ENCODE measurements around the gene IQGAP2.
A peak's percentile ranks its signal among the peaks of the same experiment; 100 is the strongest.
"Not testable (repeated sequence)": the region's sequence is repeated elsewhere in the genome, so short reads cannot be mapped to it uniquely, and the experiment has no call there.

Gene IQGAP2

DNA sequence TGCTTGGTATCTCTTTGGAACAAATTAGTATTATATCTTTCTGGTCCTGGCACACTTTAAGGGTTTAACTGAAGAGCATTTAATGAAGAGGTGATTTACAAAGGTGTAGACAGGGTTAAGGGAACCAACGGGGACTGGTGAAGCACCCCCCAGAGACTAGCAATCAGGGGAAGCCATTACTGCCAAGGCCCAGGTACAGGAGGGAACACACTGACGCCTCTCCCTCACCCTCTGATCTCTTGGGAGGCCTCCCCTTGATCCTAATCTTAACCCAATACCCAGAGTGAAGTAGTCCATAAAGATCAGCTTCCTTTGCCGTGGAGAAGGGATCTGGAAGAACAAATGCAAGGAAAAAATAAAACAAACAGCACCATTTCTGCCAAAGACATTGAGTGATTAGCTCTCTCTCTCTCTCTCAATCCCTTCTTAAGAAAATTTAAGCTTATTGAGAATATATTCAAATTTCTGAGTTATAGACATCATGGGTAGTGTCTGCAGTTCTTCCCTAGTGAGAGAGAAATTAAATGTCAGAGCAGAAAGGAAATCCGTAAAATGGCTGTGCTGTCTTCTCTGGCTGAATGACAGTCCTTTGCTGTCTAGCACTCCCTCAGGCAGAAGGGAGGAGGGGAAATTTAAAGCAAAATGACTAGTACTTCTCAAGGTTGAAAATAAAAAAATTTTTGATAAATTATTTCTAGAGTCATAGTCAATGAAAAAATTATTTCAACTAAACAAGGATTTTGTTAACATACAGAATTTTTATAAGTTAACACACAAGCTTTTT is 332.9 kb downstream of the IQGAP2 start:
- Histone ChIP-seq H3K4me3 (ENCODE audit: low read length) (no peak overlapping the region), H3K4me1 (ENCODE audit: insufficient read depth, low read length) (peaks cover 4% of the 10 kb centered on the region), H2AFZ (ENCODE audit: low read depth, low read length) (no peak overlapping the region), H3K36me3 (ENCODE audit: insufficient read depth, low read length) (peaks cover 31% of the 10 kb centered on the region), H3K9me3 (ENCODE audit: low read length) (peaks cover 10% of the 10 kb centered on the region), H3K27me3 (ENCODE audit: insufficient read depth, low read length) (no peaks in the 10 kb centered on the region)

- Histone ChIP-seq H3K27me3 (ENCODE audit: insufficient read depth, low read length) (no peaks in the 10 kb centered on the region), H3K36me3 (ENCODE audit: insufficient read depth, low read length) (peaks cover 28% of the 10 kb centered on the region), H3K9me3 (ENCODE audit: low read length) (peaks cover 6% of the 10 kb centered on the region), H3K4me3 (ENCODE audit: low read length) (no peak overlapping the region), H3K4me1 (ENCODE audit: insufficient read depth, low read length) (peaks cover 4% of the 10 kb centered on the region), H2AFZ (ENCODE audit: low read depth, low read length) (no peak overlapping the region)
Measured at GRCh38 chr5:76736679-76737556, 333.8 kb downstream of the IQGAP2 start.

DNA sequence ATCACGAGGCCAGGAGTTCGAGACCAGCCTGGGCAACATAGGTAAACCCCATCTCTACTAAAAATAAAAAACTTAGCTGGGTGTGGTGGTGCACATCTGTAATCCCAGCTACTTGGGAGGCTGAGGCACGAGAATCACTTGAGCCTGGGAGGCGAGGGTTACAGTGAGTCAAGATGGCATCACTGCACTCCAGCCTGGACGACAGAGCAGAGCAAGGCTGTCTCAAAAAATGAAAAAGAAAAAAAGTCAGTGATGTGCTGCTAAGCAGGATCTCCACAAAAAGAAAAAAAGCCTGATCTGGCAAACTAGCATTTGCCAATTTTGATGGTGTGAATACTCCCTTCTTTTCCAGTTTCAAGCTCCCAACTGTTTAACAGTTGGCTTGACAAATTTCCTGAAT is 334.8 kb downstream of the IQGAP2 start:
- Histone ChIP-seq H3K4me3 (ENCODE audit: low read length) (no peak overlapping the region), H3K36me3 (ENCODE audit: insufficient read depth, low read length) (peaks cover 19% of the 10 kb centered on the region), H3K27me3 (ENCODE audit: insufficient read depth, low read length) (no peaks in the 10 kb centered on the region), H2AFZ (ENCODE audit: low read depth, low read length) (no peak overlapping the region), H3K4me1 (ENCODE audit: insufficient read depth, low read length) (peaks cover 4% of the 10 kb centered on the region), H3K9me3 (ENCODE audit: low read length) (peaks cover 2% of the 10 kb centered on the region)

DNA sequence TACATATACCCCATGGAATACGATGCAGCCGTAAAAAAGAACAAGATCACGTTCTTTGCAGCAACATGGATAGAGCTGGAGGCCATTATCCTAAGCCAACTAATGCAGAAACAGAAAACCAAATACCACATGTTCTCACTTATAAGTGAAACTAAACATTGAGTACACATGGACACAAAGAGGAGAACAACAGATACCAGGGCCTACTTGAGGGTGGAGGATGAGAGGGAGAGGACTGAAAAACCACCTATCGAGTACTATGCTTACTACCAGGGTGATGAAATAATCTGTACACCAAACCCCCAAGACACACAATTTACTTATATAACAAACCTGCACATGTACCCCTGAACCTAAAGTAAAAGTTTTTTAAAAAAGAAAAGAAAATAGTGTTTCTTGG is 338.4 kb downstream of the IQGAP2 start:
- H3K4me3 ChIP-seq (ENCODE audit: low read length); H3K36me3 ChIP-seq (ENCODE audit: insufficient read depth, low read length); H2AFZ ChIP-seq (ENCODE audit: low read depth, low read length); H3K4me1 ChIP-seq (ENCODE audit: insufficient read depth, low read length); H3K27me3 ChIP-seq (ENCODE audit: insufficient read depth, low read length); H3K9me3 ChIP-seq (ENCODE audit: low read length): not testable (repeated sequence)

DNA sequence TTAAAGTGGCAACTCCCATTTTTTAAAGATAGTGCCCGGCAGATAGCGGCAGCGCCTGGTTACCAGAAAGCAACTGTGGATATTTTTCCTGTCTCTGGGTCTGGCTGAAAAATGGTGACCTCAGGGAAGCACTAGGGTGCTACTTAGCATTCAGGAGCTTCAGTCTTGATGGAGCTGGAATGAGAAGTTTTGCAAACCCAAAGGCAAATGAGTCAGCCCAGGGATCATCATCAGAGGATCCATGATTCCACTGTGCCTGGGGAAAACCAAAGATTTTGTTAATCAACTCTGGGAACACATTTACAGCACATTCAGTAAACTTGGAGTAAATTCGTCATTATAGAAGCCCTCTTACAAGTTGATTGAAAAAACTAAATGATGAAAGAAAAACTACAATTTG is 339.5 kb downstream of the IQGAP2 start:
- no peak overlapping the region for H3K4me3 ChIP-seq (ENCODE audit: low read length)
- H3K4me1 ChIP-seq (ENCODE audit: insufficient read depth, low read length): peaks cover 4% of the 10 kb centered on the region
- no peaks in the 10 kb centered on the region for H3K9me3 ChIP-seq (ENCODE audit: low read length)
- no peaks in the 10 kb centered on the region for H3K27me3 ChIP-seq (ENCODE audit: insufficient read depth, low read length)
- no peaks in the 10 kb centered on the region for H3K36me3 ChIP-seq (ENCODE audit: insufficient read depth, low read length)
- no peak overlapping the region for H2AFZ ChIP-seq (ENCODE audit: low read depth, low read length)

- no peak overlapping the region for H2AFZ ChIP-seq (ENCODE audit: low read depth, low read length)
Measured at GRCh38 chr5:76744632-76745031, 341.5 kb downstream of the IQGAP2 start.

DNA sequence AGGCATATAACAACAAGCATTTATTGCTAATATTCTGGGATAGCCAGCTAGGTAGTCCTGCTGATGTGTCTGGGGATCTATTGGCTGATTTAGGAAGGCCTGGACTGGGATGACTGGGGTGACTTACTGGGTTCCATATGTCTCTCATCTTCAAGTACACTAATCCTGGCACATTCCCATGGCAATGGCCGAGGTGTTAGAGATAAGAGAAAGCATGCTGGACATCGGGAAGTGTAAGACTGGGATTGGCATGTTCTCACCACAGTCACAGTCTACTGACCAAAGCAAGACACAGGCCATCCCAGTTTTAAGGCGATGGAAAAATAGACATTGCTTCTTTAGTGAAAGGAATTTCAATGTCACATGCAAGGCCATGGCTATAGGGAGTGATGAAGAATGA is 342.6 kb downstream of the IQGAP2 start:
- Histone ChIP-seq H3K4me1 (ENCODE audit: insufficient read depth, low read length) (no peaks in the 10 kb centered on the region), H3K4me3 (ENCODE audit: low read length) (no peak overlapping the region), H2AFZ (ENCODE audit: low read depth, low read length) (no peak overlapping the region), H3K27me3 (ENCODE audit: insufficient read depth, low read length) (no peaks in the 10 kb centered on the region), H3K36me3 (ENCODE audit: insufficient read depth, low read length) (no peaks in the 10 kb centered on the region), H3K9me3 (ENCODE audit: low read length) (no peaks in the 10 kb centered on the region)

More at GRCh38 chr5:76744632-76745031, 341.5 kb downstream of the IQGAP2 start:
- H3K36me3 ChIP-seq (ENCODE audit: insufficient read depth, low read length): no peaks in the 10 kb centered on the region
- no peaks in the 10 kb centered on the region for H3K27me3 ChIP-seq (ENCODE audit: insufficient read depth, low read length)
- no peak overlapping the region for H3K4me3 ChIP-seq (ENCODE audit: low read length)
- H3K9me3 ChIP-seq (ENCODE audit: low read length): no peaks in the 10 kb centered on the region
- no peaks in the 10 kb centered on the region for H3K4me1 ChIP-seq (ENCODE audit: insufficient read depth, low read length)

GRCh38 chr5:76746677-76747076 is 343.6 kb downstream of the IQGAP2 start:
- no peaks in the 10 kb centered on the region for H3K36me3 ChIP-seq (ENCODE audit: insufficient read depth, low read length)
- no peaks in the 10 kb centered on the region for H3K27me3 ChIP-seq (ENCODE audit: insufficient read depth, low read length)
- no peaks in the 10 kb centered on the region for H3K9me3 ChIP-seq (ENCODE audit: low read length)
- H3K4me3 ChIP-seq (ENCODE audit: low read length): no peak overlapping the region
- no peaks in the 10 kb centered on the region for H3K4me1 ChIP-seq (ENCODE audit: insufficient read depth, low read length)
- no peak overlapping the region for H2AFZ ChIP-seq (ENCODE audit: low read depth, low read length)

DNA sequence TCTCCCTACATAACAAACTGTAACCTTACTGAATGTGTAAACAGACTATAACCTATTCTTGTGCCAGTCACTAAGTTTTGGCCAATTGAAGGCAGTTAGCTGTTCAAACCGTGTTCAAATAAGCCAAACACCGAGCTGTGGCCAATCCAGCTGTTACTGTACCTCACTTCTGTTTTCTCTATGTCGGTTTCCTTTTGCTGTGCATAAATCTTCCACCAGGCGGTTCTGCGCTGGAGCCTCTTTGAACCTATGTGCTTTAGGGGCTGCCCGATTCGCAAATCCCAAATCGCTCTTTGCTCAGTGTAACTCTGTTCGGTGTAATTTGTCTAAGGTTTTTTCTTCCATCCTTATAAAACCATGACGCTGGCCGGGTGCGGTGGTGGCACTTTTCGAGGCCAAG is 344.6 kb downstream of the IQGAP2 start:
- Histone ChIP-seq H3K4me3 (ENCODE audit: low read length) (no peak overlapping the region), H3K27me3 (ENCODE audit: insufficient read depth, low read length) (no peaks in the 10 kb centered on the region), H3K36me3 (ENCODE audit: insufficient read depth, low read length) (no peaks in the 10 kb centered on the region), H2AFZ (ENCODE audit: low read depth, low read length) (no peak overlapping the region), H3K4me1 (ENCODE audit: insufficient read depth, low read length) (no peaks in the 10 kb centered on the region), H3K9me3 (ENCODE audit: low read length) (no peaks in the 10 kb centered on the region)

DNA sequence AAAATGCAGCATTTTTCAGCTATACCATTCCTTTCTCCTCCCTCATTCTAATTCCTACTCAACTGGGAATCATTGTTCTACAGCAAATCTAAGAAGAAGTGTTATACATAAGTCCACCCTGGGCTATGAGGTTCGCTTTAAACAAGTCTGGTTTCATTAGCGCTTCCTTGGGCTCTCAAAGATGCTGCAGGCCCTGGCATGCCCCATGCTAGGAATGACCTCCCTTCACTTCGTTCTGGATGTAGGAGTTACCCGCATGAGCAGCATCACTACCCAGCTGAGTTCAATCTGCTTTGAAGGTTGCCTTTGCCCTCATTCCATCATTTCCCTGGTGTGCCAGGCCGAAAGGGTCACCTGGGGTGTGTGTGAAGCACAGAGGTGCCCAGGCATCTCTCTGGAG is 348.2 kb downstream of the IQGAP2 start:
- H3K4me3 ChIP-seq (ENCODE audit: low read length): no peak overlapping the region
- no peaks in the 10 kb centered on the region for H3K36me3 ChIP-seq (ENCODE audit: insufficient read depth, low read length)
- H3K9me3 ChIP-seq (ENCODE audit: low read length): no peaks in the 10 kb centered on the region
- H2AFZ ChIP-seq (ENCODE audit: low read depth, low read length): no peak overlapping the region
- H3K27me3 ChIP-seq (ENCODE audit: insufficient read depth, low read length): no peaks in the 10 kb centered on the region
- peaks cover 5% of the 10 kb centered on the region for H3K4me1 ChIP-seq (ENCODE audit: insufficient read depth, low read length)

DNA sequence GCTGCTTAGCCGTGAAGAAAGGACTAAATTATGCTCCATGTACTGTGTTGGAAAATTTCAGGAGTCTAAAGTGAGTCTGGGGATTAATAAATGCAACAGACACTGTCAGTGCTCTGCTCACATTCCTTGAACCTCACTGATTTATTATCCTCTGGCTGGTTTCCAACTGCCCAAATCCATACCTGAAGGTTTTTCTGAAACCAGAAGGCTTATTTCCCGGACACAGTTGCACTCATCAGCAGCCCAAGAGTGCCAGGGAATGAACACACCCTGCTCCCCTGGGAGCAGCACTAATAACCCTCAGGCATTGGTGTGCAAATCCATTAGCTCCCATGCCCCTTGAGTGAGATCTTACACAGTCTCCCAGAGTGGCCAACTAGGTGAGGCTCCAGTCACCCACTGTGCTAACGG is 351.6 kb downstream of the IQGAP2 start:
- H3K27me3 ChIP-seq (ENCODE audit: insufficient read depth, low read length): no peaks in the 10 kb centered on the region
- no peaks in the 10 kb centered on the region for H3K9me3 ChIP-seq (ENCODE audit: low read length)
- H3K36me3 ChIP-seq (ENCODE audit: insufficient read depth, low read length): no peaks in the 10 kb centered on the region
- H2AFZ ChIP-seq (ENCODE audit: low read depth, low read length): no peak overlapping the region
- no peak overlapping the region for H3K4me3 ChIP-seq (ENCODE audit: low read length)
- peaks cover 6% of the 10 kb centered on the region for H3K4me1 ChIP-seq (ENCODE audit: insufficient read depth, low read length)

- H3K36me3 ChIP-seq (ENCODE audit: insufficient read depth, low read length): no peaks in the 10 kb centered on the region
- H2AFZ ChIP-seq (ENCODE audit: low read depth, low read length): peak overlapping the region; percentile 37
- H3K9me3 ChIP-seq (ENCODE audit: low read length): no peaks in the 10 kb centered on the region
- H3K4me1 ChIP-seq (ENCODE audit: insufficient read depth, low read length): peaks cover 6% of the 10 kb centered on the region
- H3K4me3 ChIP-seq (ENCODE audit: low read length): no peak overlapping the region
- no peaks in the 10 kb centered on the region for H3K27me3 ChIP-seq (ENCODE audit: insufficient read depth, low read length)
Measured at GRCh38 chr5:76755779-76756637, 352.9 kb downstream of the IQGAP2 start.

DNA sequence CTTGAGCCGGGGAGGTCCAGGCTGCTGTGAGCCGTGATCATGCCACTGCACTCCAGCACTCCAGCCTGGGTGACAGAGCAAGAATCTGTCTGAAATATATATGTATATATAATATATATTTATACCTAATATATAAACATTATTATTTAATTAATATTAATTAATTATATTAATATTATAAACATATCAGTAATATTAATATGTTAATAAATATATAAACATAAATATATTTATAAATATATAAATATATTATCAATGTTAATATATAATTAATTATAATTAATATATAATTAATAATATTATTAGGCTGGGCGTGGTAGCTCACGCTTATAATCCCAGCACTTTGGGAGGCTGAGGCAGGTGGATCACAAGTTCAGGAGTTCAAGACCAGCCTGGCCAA is 354.0 kb downstream of the IQGAP2 start:
- H3K4me1 ChIP-seq (ENCODE audit: insufficient read depth, low read length): peaks cover 6% of the 10 kb centered on the region
- no peak overlapping the region for H2AFZ ChIP-seq (ENCODE audit: low read depth, low read length)
- H3K36me3 ChIP-seq (ENCODE audit: insufficient read depth, low read length): no peaks in the 10 kb centered on the region
- no peaks in the 10 kb centered on the region for H3K9me3 ChIP-seq (ENCODE audit: low read length)
- no peaks in the 10 kb centered on the region for H3K27me3 ChIP-seq (ENCODE audit: insufficient read depth, low read length)
- no peak overlapping the region for H3K4me3 ChIP-seq (ENCODE audit: low read length)

Data from neuron (in vitro differentiated cells).